NOMO-1 treated with dmso at 0.1 percent for 144 hours (cell line): ENCODE measurements around the gene HTR1A.

Source experiments
- DNase-seq: peaks from one replicate; lab custom pipeline; 2025; ENCODE audit not compliant: unreplicated experiment; lab: John Stamatoyannopoulos, UW

HTR1A gene

DNA sequence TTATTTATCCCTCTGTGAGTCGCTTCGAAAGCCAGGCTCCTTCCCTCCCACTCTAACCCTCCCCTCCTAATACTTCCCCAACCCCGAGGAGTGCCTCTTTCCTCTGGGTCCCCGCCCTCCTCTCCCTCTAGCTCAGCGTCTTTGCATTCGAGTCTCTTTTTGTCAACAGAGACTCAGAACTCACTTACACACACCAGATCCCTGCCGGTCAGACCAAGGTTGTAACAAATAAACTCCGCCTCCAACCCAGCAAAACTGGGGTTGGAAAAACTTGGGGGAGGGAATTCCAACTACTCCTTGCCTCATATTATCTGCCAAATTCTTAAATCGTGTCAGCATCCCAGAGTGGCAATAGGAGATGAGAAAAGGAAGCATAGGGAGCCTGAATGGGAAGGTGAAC lies at the start of gene HTR1A:
Gene HTR1A, minus strand, starts transcription at position 167 of the 400 bp plus-strand sequence. CDS start 726 bp downstream, outside the sequence.
- no peak for DNase-seq

DNA sequence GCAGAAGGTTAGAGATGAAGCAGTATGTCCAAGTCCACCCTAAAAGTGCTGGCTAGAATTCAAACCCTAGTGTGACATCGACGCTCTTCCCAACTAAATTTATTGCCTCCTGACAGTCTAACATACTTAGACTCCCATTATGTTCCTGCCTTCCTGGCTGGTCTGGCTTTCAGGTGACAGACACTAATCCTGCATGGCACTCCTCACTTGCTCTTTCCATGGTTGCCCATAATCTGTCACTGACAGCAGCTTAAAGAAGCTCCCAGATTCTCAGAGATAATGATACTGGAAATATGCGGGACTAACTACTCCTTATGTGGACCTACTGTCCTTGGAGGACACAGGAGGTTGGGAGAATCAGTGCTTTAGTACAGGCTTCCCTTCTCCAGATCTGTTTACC lies 41.7 kb upstream of the HTR1A start:
- DNase-seq, result no peak

DNA sequence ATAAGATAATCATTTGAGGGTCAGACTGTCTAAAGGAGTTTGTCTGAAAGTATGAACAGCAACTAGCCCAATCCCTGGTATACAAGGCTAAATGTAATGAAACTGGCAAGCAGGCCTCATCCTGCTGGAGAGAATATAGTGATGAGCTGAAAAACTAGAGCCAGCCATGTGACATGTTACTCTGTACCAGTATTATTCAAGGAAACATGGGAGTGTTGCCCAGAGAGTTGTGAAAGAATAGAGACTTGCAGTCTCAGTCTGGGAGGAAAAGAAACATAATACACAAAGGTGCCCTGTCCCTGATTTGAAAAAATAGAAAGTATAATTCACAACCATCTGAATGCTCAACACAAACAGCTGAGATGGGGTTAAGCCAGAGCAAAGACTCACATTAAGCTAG lies 37.9 kb upstream of the HTR1A start:
- no peak for DNase-seq

- no peak for DNase-seq
Measured at GRCh38 chr5:63987053-63987452, 24.8 kb upstream of the HTR1A start.

DNA sequence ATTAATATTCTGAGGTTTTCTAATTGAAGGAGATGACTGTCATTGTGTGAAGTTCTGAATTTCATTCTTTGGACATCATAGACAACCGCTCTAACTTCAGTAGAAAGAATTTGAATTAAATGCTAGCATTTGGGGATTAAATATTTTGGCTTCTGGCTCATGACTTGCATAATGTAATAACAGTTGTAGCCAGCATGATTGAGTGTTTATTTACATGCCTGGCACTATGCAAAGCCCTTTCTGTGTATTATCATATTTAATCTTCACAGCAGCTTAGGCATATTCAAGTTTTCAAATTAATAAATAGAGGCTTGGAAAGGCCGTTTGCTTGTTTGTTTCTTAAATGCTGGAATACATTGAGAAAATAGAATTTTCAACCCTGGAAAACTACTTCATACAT lies 19.6 kb upstream of the HTR1A start:
- DNase-seq, result no peak

- no peak for DNase-seq
Measured at GRCh38 chr5:63963926-63964325, 1.7 kb upstream of the HTR1A start.

DNA sequence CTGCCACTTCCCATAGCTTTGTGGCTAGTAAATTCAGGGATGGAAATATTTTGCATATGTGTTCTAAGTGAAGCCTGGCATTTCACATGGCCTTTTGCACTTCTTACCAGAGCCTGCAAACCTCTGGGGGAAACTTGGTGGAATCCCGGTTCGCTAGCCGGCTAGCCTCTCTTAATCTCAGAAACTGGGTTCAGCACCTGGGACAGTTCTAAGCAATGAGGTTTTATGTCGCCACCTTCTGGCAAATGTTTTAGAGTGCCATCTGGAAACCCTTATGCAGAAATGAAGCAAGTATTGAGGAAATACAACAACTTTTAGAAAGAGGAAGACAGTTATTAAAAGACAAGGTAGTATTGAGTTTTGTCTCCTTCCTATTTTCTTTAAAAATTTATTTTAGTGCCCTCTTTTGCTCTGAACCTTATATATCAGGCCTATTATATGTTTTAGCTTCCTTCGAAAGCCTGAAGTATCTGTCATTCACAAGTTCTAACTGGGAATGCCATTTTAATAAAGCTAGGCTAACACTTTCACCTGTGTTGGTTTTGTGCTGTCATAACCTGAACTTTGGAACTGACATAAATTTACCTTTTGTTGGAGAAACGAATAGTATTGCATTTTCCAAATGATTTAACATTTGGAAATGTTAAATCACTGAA lies 963 bp upstream of the HTR1A start:
- peak; percentile 30 for DNase-seq

DNA sequence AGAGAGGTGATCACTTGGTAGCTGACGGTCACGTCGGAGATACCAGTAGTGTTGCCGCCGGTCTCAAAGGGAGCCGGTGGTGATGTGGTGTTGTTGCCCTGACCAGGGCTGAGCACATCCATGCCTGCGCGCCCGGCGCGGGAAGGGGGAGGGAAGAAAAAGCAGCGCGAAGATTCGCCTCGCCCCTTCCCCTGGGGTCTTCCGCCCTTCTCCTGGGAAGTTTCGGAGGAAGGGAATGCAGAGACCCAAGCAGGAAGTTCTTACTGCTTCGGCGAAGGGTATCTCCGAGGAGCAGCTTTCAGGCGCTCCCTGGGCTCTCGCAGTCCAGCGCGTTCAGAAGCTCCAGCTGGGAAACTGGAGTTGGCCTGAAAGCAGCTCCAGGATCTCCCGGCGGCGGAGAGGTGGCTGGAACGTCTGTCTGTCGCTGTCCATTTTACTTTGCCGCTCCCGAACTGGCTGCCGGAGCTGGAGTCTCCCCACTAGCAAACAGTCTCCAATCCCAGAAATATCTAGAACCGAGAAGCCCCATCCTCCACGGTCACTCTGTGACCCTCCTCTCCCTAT lies 565 bp downstream of the HTR1A start:
- no peak for DNase-seq

DNA sequence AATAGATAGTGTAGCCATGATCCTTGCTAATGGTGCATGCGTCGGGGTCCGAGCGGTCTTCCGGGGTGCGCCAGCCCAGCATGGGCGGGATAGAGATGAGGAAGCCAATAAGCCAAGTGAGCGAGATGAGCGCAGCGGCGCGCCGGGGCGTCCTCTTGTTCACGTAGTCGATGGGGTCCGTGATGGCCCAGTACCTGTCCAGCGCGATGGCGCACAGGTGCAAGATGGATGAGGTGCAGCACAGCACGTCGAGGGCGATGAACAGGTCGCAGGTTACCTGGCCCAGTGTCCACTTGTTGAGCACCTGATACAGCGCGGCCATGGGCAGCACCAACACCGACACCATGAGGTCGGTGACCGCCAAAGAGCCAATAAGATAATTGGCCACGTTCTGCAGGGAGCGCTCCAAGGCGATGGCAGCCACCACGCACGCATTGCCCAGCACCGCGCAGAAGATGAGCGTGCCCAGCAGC lies 1.1 kb downstream of the HTR1A start:
- no peak for DNase-seq

- no peak for DNase-seq
Measured at GRCh38 chr5:63960646-63961045, 1.6 kb downstream of the HTR1A start.

DNA sequence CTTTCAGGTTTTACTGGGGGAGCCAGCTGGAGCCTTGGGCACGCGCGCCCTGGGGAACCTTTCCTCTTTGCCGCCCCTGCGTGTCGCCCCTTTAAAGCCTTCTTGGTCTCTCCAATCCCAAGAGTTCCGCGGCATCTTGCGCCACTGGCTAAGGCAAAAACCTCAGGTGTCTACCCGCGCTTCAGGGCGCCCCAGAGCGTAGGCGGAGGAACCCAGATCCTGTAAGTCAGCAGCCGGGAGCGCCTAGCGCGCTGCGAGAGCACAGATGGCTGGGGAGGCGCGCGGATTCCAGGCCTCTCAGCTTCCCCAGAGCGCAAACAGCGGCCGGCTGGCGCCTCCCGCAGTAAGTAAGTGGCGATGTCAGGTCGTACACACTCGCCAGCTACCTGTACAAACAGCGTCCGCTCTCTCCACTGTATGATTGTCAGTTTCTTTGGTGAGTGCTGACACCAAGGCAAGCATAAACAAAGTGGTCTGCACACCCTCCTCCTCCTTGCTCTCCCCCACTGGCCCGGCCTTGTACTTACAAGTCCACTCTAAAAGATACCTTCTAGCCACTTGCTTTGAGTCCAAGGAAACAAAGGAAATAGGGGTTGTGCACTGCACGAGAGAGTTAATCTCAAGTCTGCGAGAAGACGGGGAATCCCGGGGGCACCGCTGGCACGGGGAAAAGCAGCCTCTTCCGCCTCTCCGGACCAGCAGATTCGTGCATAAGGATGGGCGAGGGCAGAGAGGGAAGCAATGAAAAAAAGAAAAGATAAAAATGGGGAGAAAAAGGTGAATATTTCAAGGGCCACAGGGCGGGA lies 2.9 kb downstream of the HTR1A start:
- no peak for DNase-seq

DNA sequence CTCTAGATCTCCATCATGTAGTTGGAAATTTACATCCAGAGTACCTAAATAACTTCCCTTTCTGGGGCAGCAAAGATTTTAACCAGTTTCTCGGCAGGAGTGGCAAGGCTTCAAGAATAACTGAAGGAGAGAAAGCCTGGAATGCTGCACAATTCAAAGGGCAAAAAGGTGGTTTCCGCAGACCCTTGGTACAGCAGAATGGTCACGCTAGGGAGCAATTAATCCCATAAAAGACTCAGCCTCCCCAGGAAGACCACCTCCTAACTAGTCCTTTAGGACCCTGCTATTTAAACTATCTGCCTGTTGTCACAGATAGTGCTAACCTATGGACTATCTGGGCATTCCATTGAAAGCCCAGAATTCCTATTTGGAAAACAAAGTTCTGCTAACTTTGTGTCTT lies 3.6 kb downstream of the HTR1A start:
- DNase-seq, result no peak

DNA sequence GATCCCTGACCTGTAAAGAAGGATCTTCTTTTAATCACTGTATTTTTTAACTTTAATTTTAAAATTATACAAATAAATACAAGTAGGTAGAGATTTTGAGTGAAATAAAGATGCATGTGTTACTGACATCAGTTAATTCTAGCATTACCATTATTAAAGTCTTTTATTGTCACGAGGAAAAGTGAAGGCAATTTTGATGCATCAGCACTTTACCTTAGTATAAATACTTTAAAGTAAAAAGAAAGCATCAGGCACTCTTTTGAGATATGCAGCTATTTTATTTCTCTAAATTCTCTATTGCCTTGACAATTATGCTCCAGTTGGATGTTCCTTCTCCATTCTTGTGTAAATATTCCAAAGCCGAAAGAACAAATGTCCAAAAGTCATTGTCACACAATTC lies 4.6 kb downstream of the HTR1A start:
- DNase-seq, result no peak

GRCh38 chr5:63953217-63953616 lies 9.0 kb downstream of the HTR1A start:
- DNase-seq, result no peak

- DNase-seq, result no peak
Measured at GRCh38 chr5:63935103-63935502, 27.1 kb downstream of the HTR1A start.

DNA sequence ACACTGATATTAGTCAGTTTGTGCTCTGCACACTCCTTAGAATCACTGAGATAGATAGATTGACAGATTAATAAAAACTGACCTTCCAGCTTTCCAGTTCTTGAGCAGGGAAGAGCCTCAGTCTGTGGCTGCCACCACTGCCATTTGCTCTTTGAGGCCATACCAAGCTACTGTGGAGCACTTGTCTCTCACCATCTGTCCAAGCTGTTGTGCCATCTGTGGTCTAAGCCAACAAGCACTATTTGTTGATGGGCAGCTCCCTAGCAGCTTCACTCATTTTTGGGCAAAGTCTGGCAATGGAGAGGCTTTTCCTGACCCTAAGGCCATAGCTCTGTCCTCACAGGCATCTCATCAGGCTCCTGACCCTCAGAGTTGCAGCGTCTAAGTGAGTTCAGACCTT lies 30.4 kb downstream of the HTR1A start:
- no peak for DNase-seq

GRCh38 chr5:63928451-63928850 lies 33.8 kb downstream of the HTR1A start:
- no peak for DNase-seq

DNA sequence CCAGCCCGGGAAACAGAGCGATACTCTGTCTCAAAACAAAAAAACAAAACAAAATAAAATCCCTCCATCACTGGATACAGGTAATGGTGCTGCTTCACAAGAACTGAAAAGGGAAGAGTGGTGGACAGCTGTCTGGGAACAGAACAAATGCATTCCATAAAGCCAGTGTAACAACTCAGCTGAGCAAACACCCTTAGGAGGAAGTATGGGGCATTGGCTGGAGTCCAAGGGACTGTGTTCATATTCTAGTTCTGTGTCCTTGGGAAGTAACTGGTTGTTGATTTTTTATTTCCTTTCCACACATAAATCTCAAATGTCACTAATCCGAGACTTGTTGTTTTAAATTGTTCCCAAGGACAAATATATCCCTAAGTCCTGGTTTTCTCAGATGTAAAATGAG lies 38.3 kb downstream of the HTR1A start:
- DNase-seq, result no peak

DNA sequence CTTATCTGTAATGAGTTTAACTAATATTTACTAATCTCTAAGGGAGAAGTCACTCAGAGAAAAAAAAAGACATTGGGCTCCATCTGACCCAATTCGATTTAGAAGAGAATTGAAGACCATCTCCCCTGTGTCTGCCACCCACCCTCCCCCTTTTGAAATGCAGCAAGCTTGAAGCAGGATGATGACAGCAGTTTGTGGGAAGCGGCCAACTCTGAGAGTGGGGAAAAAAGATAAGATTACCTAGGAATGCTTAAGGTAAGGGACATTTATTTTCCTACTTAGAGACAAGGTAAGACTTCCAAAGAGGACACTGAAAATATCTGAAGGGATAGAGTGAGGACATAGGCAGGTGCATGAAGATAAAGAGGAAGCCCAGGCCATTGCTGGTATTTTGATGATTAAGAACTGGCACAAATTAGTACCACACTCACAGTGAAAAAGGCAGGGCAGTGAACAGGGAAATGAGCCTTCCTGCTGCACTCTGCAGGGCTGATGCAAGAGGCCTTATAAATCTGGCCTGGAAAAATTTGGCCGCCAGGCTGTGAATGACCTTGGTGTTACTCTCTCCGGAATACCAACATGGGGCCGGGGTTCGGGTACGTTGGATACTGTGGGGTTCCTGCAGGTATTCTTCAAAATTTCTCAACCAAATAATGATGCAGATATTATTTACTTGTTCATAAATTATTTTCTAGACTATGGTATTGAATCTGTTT lies 42.3 kb downstream of the HTR1A start:
- DNase-seq, result no peak

GRCh38 chr5:63916786-63917185 lies 45.5 kb downstream of the HTR1A start:
- DNase-seq, result no peak

DNA sequence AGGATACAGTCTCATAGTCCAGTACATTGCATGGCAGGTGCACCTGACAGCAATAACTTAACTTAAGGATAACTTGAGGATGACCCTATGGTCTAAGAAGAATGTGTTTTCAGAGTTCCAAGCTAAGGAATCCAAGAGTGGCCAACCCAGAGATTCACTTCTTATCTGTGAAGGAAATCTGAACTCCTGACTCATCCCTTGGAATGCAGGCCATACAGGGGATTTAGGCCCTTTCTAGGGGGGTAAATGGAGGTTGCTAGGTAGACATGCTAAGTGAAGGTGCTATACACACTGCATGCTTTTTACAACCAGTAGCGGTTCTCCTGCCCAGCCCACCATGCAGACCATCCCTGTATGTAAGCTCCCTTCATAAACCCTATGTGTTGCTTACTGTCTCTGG lies 50.4 kb downstream of the HTR1A start:
- no peak for DNase-seq
